ENCODE results near the gene SOWAHA. TPM values are rescaled to one million over a fixed set of nuclear protein-coding genes. Genes with fewer than 3 reads are reported as not detected.
A peak's percentile ranks its signal among the peaks of the same experiment; 100 is the strongest.

SOWAHA gene
- total RNA-seq, 1 donor = under 0.01 TPM

DNA sequence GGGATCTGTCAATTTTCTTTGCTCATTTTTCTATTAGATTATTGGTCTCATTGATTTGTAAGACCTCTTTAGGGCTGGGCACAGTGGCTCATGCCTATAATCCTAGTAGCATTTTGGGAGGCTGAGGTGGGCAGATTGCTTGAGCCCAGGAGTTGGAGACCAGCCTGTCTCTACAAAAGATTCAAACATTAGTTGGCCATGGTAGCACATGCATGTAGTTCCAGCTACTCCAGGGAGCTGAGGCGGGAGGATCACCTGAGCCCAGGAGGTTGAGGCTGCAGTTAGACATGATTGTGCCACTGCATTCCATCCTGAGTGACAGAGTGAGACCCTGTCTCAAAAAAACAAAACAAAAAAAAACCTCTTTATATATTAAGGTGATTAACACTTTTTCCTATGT is 23.8 kb downstream of the SOWAHA start:
- Histone ChIP-seq H3K36me3 (ENCODE audit: insufficient read depth, low read length) (no peaks in the 10 kb centered on the region), H3K4me1 (ENCODE audit: insufficient read depth, low read length) (peaks cover 24% of the 10 kb centered on the region), H3K4me3 (ENCODE audit: insufficient read depth, low read length) (no peak overlapping the region), H2AFZ (ENCODE audit: low read length) (no peak overlapping the region), H3K4me2 (ENCODE audit: insufficient read depth, low read length) (no peak overlapping the region), H3K27me3 (ENCODE audit: insufficient read depth, low read length) (no peaks in the 10 kb centered on the region), H3K9me3 (ENCODE audit: low read depth, low read length) (no peaks in the 10 kb centered on the region), H4K20me1 (ENCODE audit: insufficient read depth, low read length) (no peaks in the 10 kb centered on the region), H3K27ac (ENCODE audit: low read depth, low read length) (no peak overlapping the region), H3K79me2 (ENCODE audit: insufficient read depth, low read length) (no peaks in the 10 kb centered on the region)
- DNase-seq (ENCODE audit: insufficient read length, low spot score, missing footprints) = no peak
- TF ChIP-seq CTCF (IDR thresholded peaks at IDR 0.05; ENCODE audit: extremely low read depth, low read depth, low read length) = no peak

DNA sequence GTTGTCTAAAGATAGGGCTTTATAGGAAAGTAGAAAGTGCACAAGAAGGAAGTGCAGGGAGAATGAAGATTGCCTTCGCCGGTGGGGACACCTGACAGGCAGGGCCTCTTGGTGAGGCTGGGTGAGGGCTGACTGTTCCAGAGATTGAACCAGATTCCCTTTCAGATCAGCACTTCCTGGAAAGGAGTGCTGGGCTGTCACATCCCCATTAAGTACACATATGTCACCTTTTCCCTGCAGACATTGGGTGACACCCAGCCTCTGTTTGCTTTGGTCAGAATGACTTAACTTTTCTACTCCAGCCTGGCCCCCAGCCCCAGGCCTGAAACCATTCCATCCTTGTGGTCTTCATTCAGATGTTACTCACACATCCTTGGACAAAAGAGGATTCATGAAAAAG is 24.8 kb downstream of the SOWAHA start:
- no peaks in the 10 kb centered on the region for H3K79me2 ChIP-seq (ENCODE audit: insufficient read depth, low read length)
- no peak overlapping the region for H3K27ac ChIP-seq (ENCODE audit: low read depth, low read length)
- no peak overlapping the region for H3K4me2 ChIP-seq (ENCODE audit: insufficient read depth, low read length)
- peak; percentile 4 for DNase-seq (ENCODE audit: insufficient read length, low spot score, missing footprints)
- no peaks in the 10 kb centered on the region for H3K36me3 ChIP-seq (ENCODE audit: insufficient read depth, low read length)
- no peak overlapping the region for H3K4me3 ChIP-seq (ENCODE audit: insufficient read depth, low read length)
- no peaks in the 10 kb centered on the region for H3K27me3 ChIP-seq (ENCODE audit: insufficient read depth, low read length)
- H2AFZ ChIP-seq (ENCODE audit: low read length) = no peak overlapping the region
- no peaks in the 10 kb centered on the region for H4K20me1 ChIP-seq (ENCODE audit: insufficient read depth, low read length)
- no peaks in the 10 kb centered on the region for H3K9me3 ChIP-seq (ENCODE audit: low read depth, low read length)
- TF ChIP-seq CTCF (IDR thresholded peaks at IDR 0.05; ENCODE audit: extremely low read depth, low read depth, low read length) = no peak
- peaks cover 24% of the 10 kb centered on the region for H3K4me1 ChIP-seq (ENCODE audit: insufficient read depth, low read length)

- H3K4me3 ChIP-seq (ENCODE audit: insufficient read depth, low read length) = no peak overlapping the region
- TF ChIP-seq CTCF (IDR thresholded peaks at IDR 0.05; ENCODE audit: extremely low read depth, low read depth, low read length) = no peak
- no peaks in the 10 kb centered on the region for H3K9me3 ChIP-seq (ENCODE audit: low read depth, low read length)
- H3K27me3 ChIP-seq (ENCODE audit: insufficient read depth, low read length) = no peaks in the 10 kb centered on the region
- DNase-seq (ENCODE audit: insufficient read length, low spot score, missing footprints) = no peak
- peak overlapping the region; percentile 7 for H2AFZ ChIP-seq (ENCODE audit: low read length)
- H3K36me3 ChIP-seq (ENCODE audit: insufficient read depth, low read length) = no peaks in the 10 kb centered on the region
- H3K4me1 ChIP-seq (ENCODE audit: insufficient read depth, low read length) = peaks cover 24% of the 10 kb centered on the region
- H3K27ac ChIP-seq (ENCODE audit: low read depth, low read length) = no peak overlapping the region
- no peaks in the 10 kb centered on the region for H4K20me1 ChIP-seq (ENCODE audit: insufficient read depth, low read length)
- no peak overlapping the region for H3K4me2 ChIP-seq (ENCODE audit: insufficient read depth, low read length)
- no peaks in the 10 kb centered on the region for H3K79me2 ChIP-seq (ENCODE audit: insufficient read depth, low read length)
These were observed 25.6 kb downstream of the SOWAHA start for GRCh38 chr5:132838516-132839282.

GRCh38 chr5:132839426-132840301 is 26.6 kb downstream of the SOWAHA start:
- Histone ChIP-seq H3K4me3 (ENCODE audit: insufficient read depth, low read length) (no peak overlapping the region), H3K4me1 (ENCODE audit: insufficient read depth, low read length) (peaks cover 24% of the 10 kb centered on the region), H3K79me2 (ENCODE audit: insufficient read depth, low read length) (no peaks in the 10 kb centered on the region), H3K36me3 (ENCODE audit: insufficient read depth, low read length) (no peaks in the 10 kb centered on the region), H2AFZ (ENCODE audit: low read length) (peak overlapping the region; percentile 74), H3K27ac (ENCODE audit: low read depth, low read length) (no peak overlapping the region), H3K27me3 (ENCODE audit: insufficient read depth, low read length) (no peaks in the 10 kb centered on the region), H3K9me3 (ENCODE audit: low read depth, low read length) (no peaks in the 10 kb centered on the region), H4K20me1 (ENCODE audit: insufficient read depth, low read length) (no peaks in the 10 kb centered on the region), H3K4me2 (ENCODE audit: insufficient read depth, low read length) (peak overlapping the region; percentile 37)
- peak; percentile 47 for DNase-seq (ENCODE audit: insufficient read length, low spot score, missing footprints)
- TF ChIP-seq CTCF (IDR thresholded peaks at IDR 0.05; ENCODE audit: extremely low read depth, low read depth, low read length) = no peak
